Stimulated activated naive CD8-positive, alpha-beta T cell treated with anti-CD3 and anti-CD28 coated beads, Interleukin-15, Interleukin-2, amounts not matched to agents 100 ng/mL and 50 ng/mL, for 24 hours (primary cell): ENCODE data around the gene GARRE1.
A peak's percentile ranks its signal among the peaks of the same experiment; 100 is the strongest.
"Not testable (repeated sequence)": the region's sequence is repeated elsewhere in the genome, so short reads cannot be mapped to it uniquely, and the experiment has no call there.

Experiments used
- H3K27ac Mint-ChIP-seq: one replicate; pipeline ENCODE4 v1.8.0; 2021; ENCODE audit warnings: mild to moderate bottlenecking, mixed read lengths
- H3K27me3 Mint-ChIP-seq: one replicate; pipeline ENCODE4 v1.8.0; 2021; ENCODE audit warnings: mixed read lengths
- H3K36me3 Mint-ChIP-seq: one replicate; pipeline ENCODE4 v1.8.0; 2021; ENCODE audit warnings: low read depth, mixed read lengths
- H3K4me1 Mint-ChIP-seq: one replicate; pipeline ENCODE4 v1.8.0; 2021; ENCODE audit warnings: low read depth, mixed read lengths
- H3K4me3 Mint-ChIP-seq: one replicate; pipeline ENCODE4 v1.8.0; 2021; ENCODE audit warnings: mild to moderate bottlenecking, mixed read lengths
- H3K9me3 Mint-ChIP-seq: one replicate; pipeline ENCODE4 v1.8.0; 2021; ENCODE audit warnings: mixed read lengths

Gene GARRE1

GRCh38 chr19:34225659-34226015 is 28.7 kb upstream of the GARRE1 start:
- Mint-ChIP-seq H3K27me3 (no peaks in the 10 kb centered on the region), H3K36me3 (peaks cover 81% of the 10 kb centered on the region), H3K4me1 (peaks cover 40% of the 10 kb centered on the region)

GRCh38 chr19:34226036-34226435 is 28.3 kb upstream of the GARRE1 start:
- H3K4me1 Mint-ChIP-seq: peaks cover 38% of the 10 kb centered on the region
- H3K4me3 Mint-ChIP-seq: no peak overlapping the region
- no peaks in the 10 kb centered on the region for H3K27me3 Mint-ChIP-seq
- H3K9me3 Mint-ChIP-seq: no peaks in the 10 kb centered on the region
- H3K27ac Mint-ChIP-seq: peak overlapping the region; percentile 77
- peaks cover 83% of the 10 kb centered on the region for H3K36me3 Mint-ChIP-seq

More at GRCh38 chr19:34225659-34226015, 28.7 kb upstream of the GARRE1 start:
- H3K27ac Mint-ChIP-seq: peak overlapping the region; percentile 77
- H3K9me3 Mint-ChIP-seq: no peaks in the 10 kb centered on the region
- H3K4me3 Mint-ChIP-seq: peak overlapping the region; percentile 14

GRCh38 chr19:34228347-34228746 is 26.0 kb upstream of the GARRE1 start:
- H3K27me3 Mint-ChIP-seq: no peaks in the 10 kb centered on the region
- H3K27ac Mint-ChIP-seq: no peak overlapping the region
- H3K4me3 Mint-ChIP-seq: no peak overlapping the region
- peaks cover 55% of the 10 kb centered on the region for H3K4me1 Mint-ChIP-seq
- H3K36me3 Mint-ChIP-seq: peaks cover 62% of the 10 kb centered on the region
- no peaks in the 10 kb centered on the region for H3K9me3 Mint-ChIP-seq

GRCh38 chr19:34228762-34229161 is 25.6 kb upstream of the GARRE1 start:
- peaks cover 52% of the 10 kb centered on the region for H3K4me1 Mint-ChIP-seq
- H3K27ac Mint-ChIP-seq: no peak overlapping the region
- no peaks in the 10 kb centered on the region for H3K27me3 Mint-ChIP-seq
- no peaks in the 10 kb centered on the region for H3K9me3 Mint-ChIP-seq
- H3K36me3 Mint-ChIP-seq: peaks cover 60% of the 10 kb centered on the region
- H3K4me3 Mint-ChIP-seq: no peak overlapping the region

- H3K36me3 Mint-ChIP-seq: peaks cover 53% of the 10 kb centered on the region
- H3K4me1 Mint-ChIP-seq: peaks cover 42% of the 10 kb centered on the region
- no peaks in the 10 kb centered on the region for H3K9me3 Mint-ChIP-seq
- H3K27ac Mint-ChIP-seq: peak overlapping the region; percentile 7
- no peaks in the 10 kb centered on the region for H3K27me3 Mint-ChIP-seq
- H3K4me3 Mint-ChIP-seq: no peak overlapping the region
Observed at GRCh38 chr19:34229721-34230120, 24.6 kb upstream of the GARRE1 start.

- Mint-ChIP-seq H3K4me3 (no peak overlapping the region), H3K27me3 (no peaks in the 10 kb centered on the region), H3K9me3 (no peaks in the 10 kb centered on the region), H3K27ac (no peak overlapping the region), H3K36me3 (peaks cover 45% of the 10 kb centered on the region), H3K4me1 (peaks cover 31% of the 10 kb centered on the region)
Observed at GRCh38 chr19:34230820-34231219, 23.5 kb upstream of the GARRE1 start.

- peaks cover 25% of the 10 kb centered on the region for H3K4me1 Mint-ChIP-seq
- no peaks in the 10 kb centered on the region for H3K27me3 Mint-ChIP-seq
- no peak overlapping the region for H3K4me3 Mint-ChIP-seq
- H3K27ac Mint-ChIP-seq: no peak overlapping the region
- peaks cover 45% of the 10 kb centered on the region for H3K36me3 Mint-ChIP-seq
- no peaks in the 10 kb centered on the region for H3K9me3 Mint-ChIP-seq
Observed at GRCh38 chr19:34231439-34231838, 22.9 kb upstream of the GARRE1 start.

- Mint-ChIP-seq H3K4me1 (peaks cover 19% of the 10 kb centered on the region), H3K4me3 (peak overlapping the region; percentile 54), H3K9me3 (no peaks in the 10 kb centered on the region), H3K36me3 (peaks cover 33% of the 10 kb centered on the region), H3K27ac (peak overlapping the region; percentile 85), H3K27me3 (no peaks in the 10 kb centered on the region)
Observed at GRCh38 chr19:34232566-34233481, 21.5 kb upstream of the GARRE1 start.

GRCh38 chr19:34235425-34235940 is 18.9 kb upstream of the GARRE1 start:
- peaks cover 19% of the 10 kb centered on the region for H3K4me1 Mint-ChIP-seq
- H3K27me3 Mint-ChIP-seq: no peaks in the 10 kb centered on the region
- peaks cover 9% of the 10 kb centered on the region for H3K36me3 Mint-ChIP-seq
- H3K9me3 Mint-ChIP-seq: no peaks in the 10 kb centered on the region
- H3K27ac Mint-ChIP-seq: no peak overlapping the region
- no peak overlapping the region for H3K4me3 Mint-ChIP-seq

GRCh38 chr19:34236035-34236987 is 18.0 kb upstream of the GARRE1 start:
- Mint-ChIP-seq H3K36me3 (peaks cover 3% of the 10 kb centered on the region), H3K4me3 (no peak overlapping the region), H3K9me3 (no peaks in the 10 kb centered on the region), H3K4me1 (peaks cover 18% of the 10 kb centered on the region), H3K27ac (no peak overlapping the region), H3K27me3 (no peaks in the 10 kb centered on the region)

GRCh38 chr19:34237283-34237682 is 17.1 kb upstream of the GARRE1 start:
- no peaks in the 10 kb centered on the region for H3K27me3 Mint-ChIP-seq
- peaks cover 11% of the 10 kb centered on the region for H3K4me1 Mint-ChIP-seq
- H3K27ac Mint-ChIP-seq: no peak overlapping the region
- peaks cover 3% of the 10 kb centered on the region for H3K36me3 Mint-ChIP-seq
- no peaks in the 10 kb centered on the region for H3K9me3 Mint-ChIP-seq
- no peak overlapping the region for H3K4me3 Mint-ChIP-seq

GRCh38 chr19:34237939-34238338 is 16.4 kb upstream of the GARRE1 start:
- H3K9me3 Mint-ChIP-seq: no peaks in the 10 kb centered on the region
- H3K27ac Mint-ChIP-seq: no peak overlapping the region
- peaks cover 3% of the 10 kb centered on the region for H3K36me3 Mint-ChIP-seq
- H3K27me3 Mint-ChIP-seq: no peaks in the 10 kb centered on the region
- peaks cover 4% of the 10 kb centered on the region for H3K4me1 Mint-ChIP-seq
- H3K4me3 Mint-ChIP-seq: no peak overlapping the region

- no peak overlapping the region for H3K27ac Mint-ChIP-seq
- no peaks in the 10 kb centered on the region for H3K4me1 Mint-ChIP-seq
- H3K4me3 Mint-ChIP-seq: no peak overlapping the region
- H3K9me3 Mint-ChIP-seq: no peaks in the 10 kb centered on the region
- H3K27me3 Mint-ChIP-seq: no peaks in the 10 kb centered on the region
- H3K36me3 Mint-ChIP-seq: no peaks in the 10 kb centered on the region
Observed at GRCh38 chr19:34241513-34242337, 12.6 kb upstream of the GARRE1 start.

- not testable (repeated sequence) for H3K4me1 Mint-ChIP-seq, H3K4me3 Mint-ChIP-seq, H3K27me3 Mint-ChIP-seq, H3K36me3 Mint-ChIP-seq, H3K9me3 Mint-ChIP-seq, H3K27ac Mint-ChIP-seq
Observed at GRCh38 chr19:34243138-34243875, 11.0 kb upstream of the GARRE1 start.
